ENCODE measurements around the gene ARHGAP15. TPM values are rescaled to one million over a fixed set of nuclear protein-coding genes. Genes with fewer than 3 reads are reported as not detected.

ARHGAP15 gene
- total RNA-seq, 1 donor from 2014 or later: 0.51 TPM

DNA sequence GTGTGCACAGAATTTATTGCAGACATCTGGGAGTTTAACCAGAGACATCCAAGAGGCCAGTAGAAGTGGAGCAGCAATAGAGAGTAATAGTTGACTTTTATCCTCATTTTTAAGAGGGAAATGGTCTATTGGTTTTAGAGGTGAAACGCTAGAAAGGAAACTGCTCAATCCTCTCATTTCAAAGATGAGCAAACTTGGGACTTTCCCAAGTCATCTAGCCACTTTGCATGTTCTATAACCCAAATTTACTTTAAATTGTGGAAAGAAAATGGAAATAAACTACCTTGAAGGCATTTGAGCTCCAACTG is 601.7 kb downstream of the ARHGAP15 start:
- Mint-ChIP-seq H3K36me3 (no peaks in the 10 kb centered on the region), H3K27ac (no peak overlapping the region), H3K4me3 (no peak overlapping the region)

DNA sequence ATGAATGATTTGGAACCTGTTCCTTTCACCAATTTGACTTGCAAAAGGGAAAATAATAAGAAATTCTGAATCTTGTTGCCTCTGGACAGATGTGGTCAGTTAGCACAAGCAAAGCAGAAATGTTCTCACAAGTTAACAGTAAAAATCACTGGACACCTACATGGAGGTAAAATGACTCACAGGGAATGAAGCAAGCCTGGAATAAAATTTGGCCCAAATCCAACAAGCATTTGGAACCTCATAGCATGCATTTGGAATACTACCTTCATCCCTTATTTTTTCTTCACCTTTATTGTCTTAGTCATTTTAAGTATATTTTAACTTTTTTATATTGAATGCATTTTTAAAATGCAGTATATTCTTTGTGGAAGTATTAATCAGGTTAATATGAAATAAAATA is 602.9 kb downstream of the ARHGAP15 start:
- no peaks in the 10 kb centered on the region for H3K27me3 Mint-ChIP-seq (ENCODE audit: low read depth)

More for the DNA sequence above, 601.7 kb downstream of the ARHGAP15 start:
- no peaks in the 10 kb centered on the region for H3K27me3 Mint-ChIP-seq (ENCODE audit: low read depth)
- no peaks in the 10 kb centered on the region for H3K9me3 Mint-ChIP-seq
- no peak for DNase-seq (ENCODE audit: low spot score in 2 of 2, unreplicated experiment in 2 of 2)
- H3K4me1 Mint-ChIP-seq: peaks cover 4% of the 10 kb centered on the region
- TF ChIP-seq, protein P1, sequence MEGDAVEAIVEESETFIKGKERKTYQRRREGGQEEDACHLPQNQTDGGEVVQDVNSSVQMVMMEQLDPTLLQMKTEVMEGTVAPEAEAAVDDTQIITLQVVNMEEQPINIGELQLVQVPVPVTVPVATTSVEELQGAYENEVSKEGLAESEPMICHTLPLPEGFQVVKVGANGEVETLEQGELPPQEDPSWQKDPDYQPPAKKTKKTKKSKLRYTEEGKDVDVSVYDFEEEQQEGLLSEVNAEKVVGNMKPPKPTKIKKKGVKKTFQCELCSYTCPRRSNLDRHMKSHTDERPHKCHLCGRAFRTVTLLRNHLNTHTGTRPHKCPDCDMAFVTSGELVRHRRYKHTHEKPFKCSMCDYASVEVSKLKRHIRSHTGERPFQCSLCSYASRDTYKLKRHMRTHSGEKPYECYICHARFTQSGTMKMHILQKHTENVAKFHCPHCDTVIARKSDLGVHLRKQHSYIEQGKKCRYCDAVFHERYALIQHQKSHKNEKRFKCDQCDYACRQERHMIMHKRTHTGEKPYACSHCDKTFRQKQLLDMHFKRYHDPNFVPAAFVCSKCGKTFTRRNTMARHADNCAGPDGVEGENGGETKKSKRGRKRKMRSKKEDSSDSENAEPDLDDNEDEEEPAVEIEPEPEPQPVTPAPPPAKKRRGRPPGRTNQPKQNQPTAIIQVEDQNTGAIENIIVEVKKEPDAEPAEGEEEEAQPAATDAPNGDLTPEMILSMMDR (IDR thresholded peaks at IDR 0.05; ENCODE audit: unreplicated experiment): no peak

DNA sequence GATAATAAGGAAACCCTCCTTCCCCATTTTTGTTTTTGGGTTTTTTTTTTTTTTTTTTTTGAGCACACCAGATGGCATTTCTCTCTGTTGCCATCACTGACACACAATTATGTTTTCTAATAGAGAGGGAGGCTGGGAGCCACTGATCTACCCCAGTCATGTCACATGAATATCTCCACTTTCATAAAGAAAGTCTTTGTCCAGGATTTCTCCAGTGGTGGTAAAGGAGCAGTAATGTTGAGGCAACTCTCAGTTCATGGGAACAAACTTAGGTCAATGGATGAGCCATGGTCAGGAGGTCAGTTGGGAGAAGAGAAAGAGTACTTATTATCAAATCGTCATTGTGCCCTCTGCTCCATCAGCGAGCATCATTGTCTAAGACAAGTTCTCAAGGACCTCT is 603.7 kb downstream of the ARHGAP15 start:
- Mint-ChIP-seq H3K4me1 (no peaks in the 10 kb centered on the region), H3K36me3 (no peaks in the 10 kb centered on the region), H3K4me3 (no peak overlapping the region), H3K27me3 (ENCODE audit: low read depth) (no peaks in the 10 kb centered on the region), H3K27ac (no peak overlapping the region), H3K9me3 (peaks cover 3% of the 10 kb centered on the region)
- TF ChIP-seq, protein P1 (IDR thresholded peaks at IDR 0.05; ENCODE audit: unreplicated experiment): no peak
- no peak for DNase-seq (ENCODE audit: low spot score in 2 of 2, unreplicated experiment in 2 of 2)

More for the DNA sequence above, 602.9 kb downstream of the ARHGAP15 start:
- Mint-ChIP-seq H3K27ac (no peak overlapping the region), H3K9me3 (peaks cover 2% of the 10 kb centered on the region), H3K4me3 (no peak overlapping the region), H3K4me1 (no peaks in the 10 kb centered on the region), H3K36me3 (no peaks in the 10 kb centered on the region)
- TF ChIP-seq, protein P1 (IDR thresholded peaks at IDR 0.05; ENCODE audit: unreplicated experiment): no peak
- no peak for DNase-seq (ENCODE audit: low spot score in 2 of 2, unreplicated experiment in 2 of 2)

DNA sequence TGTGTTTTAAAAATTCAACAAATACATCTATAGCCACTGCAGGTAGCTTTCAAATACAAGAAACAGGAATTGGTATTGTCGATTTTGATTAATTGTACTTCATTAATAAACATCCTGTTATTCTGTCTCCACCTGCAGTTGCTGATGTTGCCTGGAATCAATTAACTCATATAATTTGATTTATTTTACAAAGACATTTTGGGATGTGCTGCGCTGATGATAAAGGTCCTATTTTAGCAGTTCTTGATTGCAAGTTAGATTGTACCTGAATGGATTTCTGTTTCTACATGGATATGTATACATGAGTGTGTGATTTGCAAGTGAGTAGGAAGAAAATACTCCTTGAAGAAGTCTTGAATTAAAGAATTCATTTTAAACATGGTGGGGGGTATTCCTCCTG is 605.3 kb downstream of the ARHGAP15 start:
- no peaks in the 10 kb centered on the region for H3K27me3 Mint-ChIP-seq (ENCODE audit: low read depth)
- TF ChIP-seq, protein P1 (IDR thresholded peaks at IDR 0.05; ENCODE audit: unreplicated experiment): no peak
- no peaks in the 10 kb centered on the region for H3K4me1 Mint-ChIP-seq
- peaks cover 3% of the 10 kb centered on the region for H3K9me3 Mint-ChIP-seq
- no peak for DNase-seq (ENCODE audit: low spot score in 2 of 2, unreplicated experiment in 2 of 2)
- no peak overlapping the region for H3K4me3 Mint-ChIP-seq
- no peak overlapping the region for H3K27ac Mint-ChIP-seq
- H3K36me3 Mint-ChIP-seq: no peaks in the 10 kb centered on the region

DNA sequence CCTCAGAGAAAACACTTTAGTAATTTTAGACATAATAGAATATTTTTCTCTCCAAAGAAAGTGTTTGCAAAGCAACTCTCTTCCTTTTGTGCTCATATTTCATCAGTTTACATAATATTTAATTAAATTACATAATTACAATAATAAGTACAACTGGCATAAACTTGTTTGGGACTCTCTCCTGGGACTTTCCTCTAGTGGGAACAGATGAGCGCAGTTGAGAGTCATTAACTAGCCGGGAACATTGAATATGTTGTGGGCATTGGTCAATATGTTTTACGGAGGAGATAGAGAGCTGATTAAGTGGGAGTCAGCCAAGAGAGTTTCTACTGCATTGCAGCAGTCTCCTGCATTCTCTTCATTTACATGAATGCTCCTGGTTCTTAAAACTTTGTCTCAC is 607.7 kb downstream of the ARHGAP15 start:
- Mint-ChIP-seq H3K27ac (no peak overlapping the region), H3K4me3 (no peak overlapping the region), H3K4me1 (no peaks in the 10 kb centered on the region), H3K27me3 (ENCODE audit: low read depth) (no peaks in the 10 kb centered on the region), H3K36me3 (no peaks in the 10 kb centered on the region), H3K9me3 (peaks cover 3% of the 10 kb centered on the region)
- no peak for DNase-seq (ENCODE audit: low spot score in 2 of 2, unreplicated experiment in 2 of 2)
- TF ChIP-seq, protein P1 (IDR thresholded peaks at IDR 0.05; ENCODE audit: unreplicated experiment): no peak

DNA sequence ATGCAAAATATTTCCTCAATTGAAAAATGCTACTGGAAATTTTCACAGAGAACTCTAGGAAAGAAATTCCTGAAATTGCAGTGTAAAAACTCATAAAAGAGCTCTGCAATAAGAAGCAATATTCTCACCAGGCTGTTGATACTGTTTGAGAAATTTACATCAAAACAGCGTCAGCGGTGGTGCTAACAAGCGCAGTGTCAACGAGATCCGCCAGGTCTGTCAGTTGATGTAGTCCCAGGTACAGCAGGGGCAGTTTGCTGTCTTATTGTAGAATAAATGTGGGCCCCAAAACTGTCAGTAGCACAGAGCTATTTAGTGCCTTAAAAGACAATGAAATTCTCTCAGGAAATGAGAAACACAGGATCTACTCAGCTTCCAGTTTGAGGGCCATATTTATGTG is 611.2 kb downstream of the ARHGAP15 start:
- peaks cover 3% of the 10 kb centered on the region for H3K9me3 Mint-ChIP-seq
- TF ChIP-seq, protein P1 (IDR thresholded peaks at IDR 0.05; ENCODE audit: unreplicated experiment): no peak
- no peak overlapping the region for H3K27ac Mint-ChIP-seq
- DNase-seq (ENCODE audit: low spot score in 2 of 2, unreplicated experiment in 2 of 2): no peak
- H3K27me3 Mint-ChIP-seq (ENCODE audit: low read depth): no peaks in the 10 kb centered on the region
- H3K36me3 Mint-ChIP-seq: no peaks in the 10 kb centered on the region
- H3K4me3 Mint-ChIP-seq: no peak overlapping the region
- peaks cover 11% of the 10 kb centered on the region for H3K4me1 Mint-ChIP-seq

All from mesothelial cell of epicardium (in vitro differentiated cells).